GM18526 (cell line): ENCODE data around the gene FARS2.

Experiments
- POLR2A ChIP-seq: IDR thresholded peaks from 3 replicates; pipeline ENCODE4 v1.6.1; 2011; ENCODE audit not compliant: insufficient read length; ENCODE audit errors: extremely low read depth

FARS2 gene

DNA sequence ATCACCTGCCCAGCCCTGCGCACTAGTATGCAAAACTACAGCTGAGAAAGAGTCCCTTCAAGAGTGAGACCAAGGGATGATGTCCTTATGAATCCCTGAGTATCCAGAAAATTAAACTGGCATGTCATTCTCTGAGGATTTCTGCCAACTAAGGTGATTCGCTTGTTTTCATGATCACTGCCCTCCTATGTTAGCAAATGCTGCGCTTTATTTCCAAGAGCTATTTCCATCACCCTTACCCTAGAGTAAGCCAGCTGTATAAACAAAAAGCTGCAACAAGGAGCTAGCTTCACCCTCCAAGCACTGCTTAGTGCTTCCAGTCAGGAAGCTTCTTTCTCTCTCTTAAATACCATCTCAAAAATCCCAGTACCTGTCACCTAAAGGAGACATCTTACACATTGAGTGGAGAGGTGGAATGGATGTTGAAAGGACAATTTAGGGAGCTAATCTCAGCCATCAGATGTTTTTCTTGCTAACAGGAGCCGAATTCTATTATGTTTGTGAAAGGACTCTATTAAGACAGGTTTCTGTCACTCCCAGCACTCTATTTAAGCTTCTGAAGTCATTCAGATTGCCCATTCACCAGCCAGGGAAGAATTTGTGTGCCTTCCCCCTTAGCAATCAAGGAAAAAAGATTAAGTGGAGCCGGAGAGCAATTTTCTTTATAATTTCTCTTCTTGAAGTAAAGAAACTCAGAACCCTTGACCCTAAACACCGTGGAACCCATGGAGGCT lies 423.2 kb downstream of the FARS2 start:
- no peak for TF ChIP-seq POLR2A

GRCh38 chr6:5693225-5694145 lies 432.2 kb downstream of the FARS2 start:
- TF ChIP-seq POLR2A = no peak

DNA sequence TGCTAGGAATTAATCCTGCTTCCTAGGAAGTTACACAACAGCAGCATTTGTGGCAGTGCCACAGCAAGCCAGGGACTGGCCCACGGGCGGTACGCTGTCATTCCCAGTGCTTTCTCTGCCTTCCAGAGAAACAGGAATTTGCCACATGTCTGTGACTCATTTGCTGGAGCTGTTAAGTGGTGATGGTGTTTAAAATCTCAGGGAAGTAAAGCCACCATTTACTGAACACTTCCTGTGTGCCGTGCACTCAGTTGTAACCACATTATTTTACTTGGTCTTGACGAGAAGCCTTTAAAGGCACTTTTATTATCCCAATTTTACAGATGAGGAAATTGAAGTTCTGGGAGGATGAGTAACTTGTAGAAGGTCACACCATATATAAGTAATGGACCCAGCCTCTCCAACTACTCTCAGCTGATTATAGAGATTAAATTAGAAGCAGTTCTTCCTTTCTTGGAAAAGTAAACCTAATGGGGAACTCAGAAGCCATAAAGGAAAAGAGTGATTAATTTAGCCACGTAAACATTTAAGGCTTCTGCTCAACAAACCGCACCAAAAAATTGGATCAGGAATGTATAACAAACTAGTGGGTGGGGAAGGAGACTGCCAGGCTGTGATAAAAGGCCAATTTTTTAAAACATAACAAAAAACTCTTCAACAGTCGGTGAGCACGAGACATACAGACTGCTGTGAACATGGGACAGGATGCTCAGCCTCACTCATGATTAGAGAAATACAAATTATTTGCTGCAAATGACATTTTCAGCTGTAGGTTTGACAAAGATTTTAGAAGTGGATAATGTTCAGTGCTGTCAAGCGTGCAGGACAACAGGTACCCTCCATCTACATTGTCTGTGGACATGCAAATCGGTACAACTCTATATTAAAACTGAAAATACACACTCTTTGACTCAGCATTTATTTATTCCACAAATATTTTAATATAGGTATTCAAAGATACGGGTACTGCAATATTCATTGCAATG lies 434.2 kb downstream of the FARS2 start:
- TF ChIP-seq POLR2A = no peak

GRCh38 chr6:5697508-5697907 lies 436.2 kb downstream of the FARS2 start:
- no peak for TF ChIP-seq POLR2A

- no peak for TF ChIP-seq POLR2A
Observed at GRCh38 chr6:5698318-5698717, 437.0 kb downstream of the FARS2 start.

GRCh38 chr6:5701174-5701573 lies 439.9 kb downstream of the FARS2 start:
- TF ChIP-seq POLR2A = no peak

DNA sequence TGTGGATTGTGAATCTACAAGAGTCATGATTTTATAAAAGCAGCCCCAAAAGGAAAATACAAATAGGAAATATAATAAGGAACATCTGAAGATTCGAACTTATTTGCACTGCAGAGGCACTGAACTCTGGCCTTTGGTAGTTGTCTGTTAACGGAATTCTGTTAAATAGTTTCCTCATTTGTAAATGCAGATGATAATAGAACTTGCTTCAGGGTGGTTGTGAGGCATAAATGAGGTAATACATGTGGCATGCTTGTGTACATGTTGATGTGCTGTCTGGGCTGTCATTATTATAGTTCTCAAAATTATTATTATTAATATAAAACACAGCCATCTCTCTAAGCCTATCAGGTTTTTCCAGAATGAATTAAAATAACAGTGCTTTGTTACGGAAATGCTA lies 443.4 kb downstream of the FARS2 start:
- no peak for TF ChIP-seq POLR2A

DNA sequence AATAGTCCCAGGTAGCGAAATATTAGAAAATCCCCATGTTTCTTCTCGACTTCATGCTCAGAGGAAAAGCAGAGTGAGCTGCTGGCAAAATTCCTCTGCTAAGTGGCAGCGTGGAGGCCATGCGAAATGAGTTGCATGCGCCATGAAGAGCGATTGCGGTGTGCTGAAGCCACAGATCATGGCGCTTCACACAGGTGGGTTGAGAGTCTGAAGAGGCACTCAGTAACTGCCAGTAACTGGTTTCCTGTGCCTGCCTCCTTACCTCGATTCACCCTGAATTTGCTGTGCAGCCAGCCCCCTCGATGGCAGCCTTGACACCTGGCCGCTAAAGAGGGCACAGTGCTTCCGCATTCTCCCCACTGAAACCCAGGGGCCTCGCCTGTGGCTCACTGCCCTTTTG lies 443.9 kb downstream of the FARS2 start:
- TF ChIP-seq POLR2A = no peak

GRCh38 chr6:5706124-5707033 lies 445.1 kb downstream of the FARS2 start:
- no peak for TF ChIP-seq POLR2A

DNA sequence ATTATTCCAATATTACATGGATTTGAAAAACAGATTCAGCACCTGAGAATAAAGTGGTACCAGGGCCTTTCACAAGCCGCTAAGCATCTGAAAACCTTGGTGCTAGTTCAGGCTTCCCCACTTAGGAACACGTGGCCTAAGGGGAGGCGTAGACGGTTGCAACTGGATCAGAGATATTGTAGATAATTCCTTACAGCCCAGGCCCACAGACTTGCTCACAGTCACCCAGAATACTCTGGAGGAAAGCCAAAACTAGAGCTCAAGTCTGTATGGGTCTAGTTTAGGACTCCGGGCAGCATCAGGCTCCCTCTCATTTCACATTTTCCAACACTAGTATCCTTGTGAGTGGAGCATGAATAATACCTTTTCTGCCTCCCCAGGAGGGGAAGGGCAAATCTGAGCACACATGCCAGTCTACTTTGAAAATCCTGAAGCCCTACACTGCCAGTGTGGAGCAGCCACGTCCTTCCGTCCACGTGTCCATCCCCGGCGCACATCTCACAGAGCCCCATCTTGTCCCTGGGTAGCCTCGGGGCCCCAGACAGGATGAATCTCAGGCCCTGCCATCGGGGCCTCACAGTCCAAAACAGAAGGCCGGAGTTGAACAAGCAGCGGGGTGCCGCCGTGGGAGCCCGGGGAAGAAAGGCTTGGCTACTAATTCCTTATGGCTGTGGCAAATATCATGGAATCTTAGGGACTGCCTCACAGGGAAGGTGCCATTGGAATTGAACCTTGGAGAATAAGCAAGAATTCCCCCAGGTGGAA lies 446.1 kb downstream of the FARS2 start:
- no peak for TF ChIP-seq POLR2A

DNA sequence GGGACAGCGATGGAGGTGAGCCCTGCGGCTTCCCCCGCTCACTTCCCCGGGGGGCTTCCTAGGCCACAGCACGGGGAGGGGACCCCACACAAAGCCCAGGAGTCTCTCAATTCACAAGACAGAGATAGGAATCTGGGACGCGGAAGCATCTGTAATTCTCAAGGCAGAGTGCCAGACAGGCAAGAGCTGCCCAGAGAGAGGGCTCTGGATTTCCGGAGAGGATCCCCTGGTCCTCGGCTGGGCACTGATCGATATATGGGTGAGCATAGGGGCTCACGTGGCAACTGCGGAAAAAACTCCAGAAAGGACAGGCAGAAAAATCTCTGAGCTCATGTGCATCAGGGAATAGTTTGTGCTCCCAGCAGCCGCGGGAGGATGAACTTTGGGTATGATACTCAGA lies 449.2 kb downstream of the FARS2 start:
- no peak for TF ChIP-seq POLR2A

- no peak for TF ChIP-seq POLR2A
Observed at GRCh38 chr6:5710936-5711335, 449.6 kb downstream of the FARS2 start.

DNA sequence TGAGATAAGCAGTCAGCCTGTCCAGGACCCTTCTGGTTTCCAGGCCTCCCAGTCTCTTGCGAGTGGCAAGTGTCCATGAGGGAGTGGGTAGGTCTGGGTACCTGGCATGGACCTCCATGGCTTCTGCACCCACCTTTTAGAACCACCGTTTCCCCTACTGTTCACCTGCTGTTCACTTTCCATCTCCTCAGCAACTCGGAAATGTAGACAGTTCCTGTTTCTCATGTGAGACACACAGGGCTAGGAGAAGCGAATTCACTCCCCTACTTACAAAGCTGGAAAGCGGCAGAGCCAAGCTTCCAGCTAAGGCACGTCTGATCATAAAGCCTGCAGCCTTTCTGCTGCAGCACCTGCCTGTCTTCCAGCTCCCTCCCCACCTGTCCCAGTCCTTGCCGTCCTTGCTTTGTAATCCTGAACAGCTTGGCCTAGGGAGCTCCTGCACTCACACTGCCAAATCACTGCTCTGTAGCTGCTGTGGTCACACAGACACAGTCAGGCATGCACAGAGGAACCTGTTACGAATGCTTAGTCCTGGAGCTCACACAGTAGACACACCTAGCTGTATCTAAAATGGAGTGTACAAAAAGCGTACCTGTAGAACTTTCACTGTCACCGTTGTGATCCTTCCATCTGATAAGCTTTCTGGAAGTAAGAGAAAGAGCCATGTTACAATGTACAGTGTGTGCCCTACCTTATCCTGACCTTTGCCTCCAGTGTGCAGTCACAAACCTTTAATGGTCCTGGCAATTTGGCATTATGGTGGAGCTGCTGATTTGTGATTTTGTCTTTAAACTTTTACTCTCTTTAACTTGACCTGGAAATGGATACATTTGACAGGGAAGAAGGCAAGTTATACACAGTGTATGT lies 451.3 kb downstream of the FARS2 start:
- TF ChIP-seq POLR2A = no peak

- TF ChIP-seq POLR2A = no peak
Observed at GRCh38 chr6:5713519-5713918, 452.2 kb downstream of the FARS2 start.
